GM23338 (cell line): ENCODE results near the gene C1orf210. TPM values are rescaled to one million over a fixed set of nuclear protein-coding genes. Genes with fewer than 3 reads are reported as not detected.
A peak's percentile ranks its signal among the peaks of the same experiment; 100 is the strongest.

Source experiments
- ATAC-seq: fragments of 200-7000 bp; cut with Tn5 transposase; 3 replicates; pipeline ENCODE4 v1.9.1; 2020
- DNase-seq: peaks from one replicate; pipeline ENCODE4 v3.0.0-alpha.2; 2015; ENCODE audit warnings: low spot score
- H2AFZ ChIP-seq: fragments of 200-600 bp; sonication (generic); 2 replicates; pipeline ENCODE4 v1.8.0; 2016; ENCODE audit warnings: antibody characterized with exemption, mild to moderate bottlenecking, moderate library complexity
- H3F3A ChIP-seq: fragments of 200-600 bp; sonication (generic); replicated peaks from 2 replicates; pipeline ENCODE4 v1.8.0; 2017; ENCODE audit warnings: antibody characterized with exemption, mixed run types, low read depth
- H3K27ac ChIP-seq: fragments of 200-600 bp; sonication (generic); 2 replicates; pipeline ENCODE4 v1.6.1; 2016; ENCODE audit warnings: low read depth
- H3K27me3 ChIP-seq: fragments of 200-600 bp; sonication (generic); 2 replicates; pipeline ENCODE4 v1.8.0; 2016; ENCODE audit warnings: mild to moderate bottlenecking, mixed run types, moderate library complexity; ENCODE audit not compliant: insufficient read depth
- H3K36me3 ChIP-seq: fragments of 200-600 bp; sonication (generic); 2 replicates; pipeline ENCODE4 v1.8.0; 2016; ENCODE audit warnings: mild to moderate bottlenecking; ENCODE audit not compliant: insufficient read depth
- H3K4me1 ChIP-seq: fragments of 200-600 bp; sonication (generic); 2 replicates; pipeline ENCODE4 v1.8.0; 2016; ENCODE audit warnings: mild to moderate bottlenecking, moderate library complexity; ENCODE audit not compliant: insufficient read depth
- H3K4me2 ChIP-seq: fragments of 200-600 bp; sonication (generic); 2 replicates; pipeline ENCODE4 v1.7.1; 2017; ENCODE audit warnings: mixed run types
- H3K4me3 ChIP-seq: fragments of 200-600 bp; sonication (generic); 2 replicates; pipeline ENCODE4 v1.6.1; 2016; ENCODE audit warnings: mixed run types
- H3K79me2 ChIP-seq: fragments of 200-600 bp; sonication (generic); replicated peaks from 2 replicates; pipeline ENCODE4 v1.8.0; 2017; ENCODE audit warnings: mild to moderate bottlenecking; ENCODE audit not compliant: insufficient read depth
- H3K9me2 ChIP-seq: fragments of 200-600 bp; sonication (generic); 2 replicates; pipeline ENCODE4 v1.8.0; 2017; ENCODE audit not compliant: insufficient read depth
- H4K20me1 ChIP-seq: fragments of 200-600 bp; sonication (generic); replicated peaks from 2 replicates; pipeline ENCODE4 v1.8.0; 2017; ENCODE audit warnings: mild to moderate bottlenecking; ENCODE audit not compliant: insufficient read depth
- H3K27ac Mint-ChIP-seq: 2 replicates; pipeline ENCODE4 v1.8.0; 2020; ENCODE audit warnings: inconsistent platforms, mild to moderate bottlenecking, moderate library complexity, mixed read lengths
- H3K27me3 Mint-ChIP-seq: 3 replicates; pipeline ENCODE4 v1.8.0; 2022; ENCODE audit warnings: low read depth, mild to moderate bottlenecking, moderate library complexity, mixed read lengths, inconsistent platforms; ENCODE audit not compliant: insufficient read depth, poor library complexity
- H3K36me3 Mint-ChIP-seq: 3 replicates; pipeline ENCODE4 v1.8.0; 2021; ENCODE audit warnings: low read depth, mild to moderate bottlenecking, inconsistent platforms, moderate library complexity, mixed read lengths
- H3K4me1 Mint-ChIP-seq: 3 replicates; pipeline ENCODE4 v1.8.0; 2020; ENCODE audit warnings: mild to moderate bottlenecking, inconsistent platforms, mixed read lengths
- H3K4me3 Mint-ChIP-seq: 3 replicates; pipeline ENCODE4 v1.8.0; 2021; ENCODE audit warnings: moderate library complexity, mild to moderate bottlenecking, inconsistent platforms, mixed read lengths
- H3K9me3 Mint-ChIP-seq: 3 replicates; pipeline ENCODE4 v1.8.0; 2020; ENCODE audit warnings: moderate library complexity, mild to moderate bottlenecking, inconsistent platforms, mixed read lengths
- CREB1 ChIP-seq: fragments of 250-450 bp; sonication (Bioruptor Pico); IDR thresholded peaks from 2 replicates; pipeline ENCODE4 v1.5.0; 2020; ENCODE audit warnings: low read depth, mild to moderate bottlenecking, moderate library complexity
- CTCF ChIP-seq, 2 experiments: fragments of 200-600 bp in 1 of 2; sonication (generic) in 1 of 2; conservative IDR thresholded peaks; 2 replicates each; pipeline versions ENCODE4 v1.5.1 to v1.6.1; 2016 to 2017; ENCODE audit warnings: antibody characterized with exemption in 2 of 2, low read depth in 2 of 2, mild to moderate bottlenecking in 2 of 2, moderate library complexity in 1 of 2
- EZH2 ChIP-seq: fragments of 200-600 bp; sonication (generic); IDR thresholded peaks from one replicate; pipeline ENCODE4 v1.8.0; 2017; ENCODE audit warnings: antibody characterized with exemption, mild to moderate bottlenecking, low read depth; ENCODE audit not compliant: unreplicated experiment
- EZH2phosphoT487 ChIP-seq: fragments of 200-600 bp; sonication (generic); IDR thresholded peaks from one replicate; pipeline ENCODE4 v1.8.1; 2018; ENCODE audit warnings: antibody characterized with exemption; ENCODE audit not compliant: unreplicated experiment
- JUNB ChIP-seq: IDR thresholded peaks from one replicate; pipeline ENCODE4 v1.6.1; 2016; ENCODE audit warnings: antibody characterized with exemption; ENCODE audit not compliant: unreplicated experiment
- NANOG ChIP-seq: IDR thresholded peaks from 2 replicates; pipeline ENCODE4 v1.6.1; 2016; ENCODE audit warnings: antibody characterized with exemption, borderline replicate concordance
- POLR2AphosphoS5 ChIP-seq: IDR thresholded peaks from 2 replicates; pipeline ENCODE4 v1.6.1; 2016; ENCODE audit warnings: antibody characterized with exemption, low read depth
- REST ChIP-seq: IDR thresholded peaks from one replicate; pipeline ENCODE4 v1.6.1; 2018; ENCODE audit warnings: antibody characterized with exemption; ENCODE audit not compliant: unreplicated experiment
- STAT1 ChIP-seq: IDR thresholded peaks from one replicate; pipeline ENCODE4 v1.6.1; 2016; ENCODE audit warnings: antibody characterized with exemption; ENCODE audit not compliant: unreplicated experiment
- ZNF114 ChIP-seq: fragments of 250-450 bp; sonication (Bioruptor Pico); IDR thresholded peaks from 2 replicates; pipeline ENCODE4 v1.5.0; 2020; ENCODE audit warnings: mild to moderate bottlenecking, moderate library complexity
- ZNF331 ChIP-seq: fragments of 250-450 bp; sonication (Bioruptor Pico); IDR thresholded peaks from 2 replicates; pipeline ENCODE4 v1.5.0; 2020; ENCODE audit warnings: low read depth, mild to moderate bottlenecking, moderate library complexity
- polyA plus RNA-seq: library from polyadenylated mRNA; unstranded; fragments of >200 nt; fragmentation: Nextera tagmentation; extraction: Ambion mirVana; gene quantifications from 2 replicates; pipeline ENCODE4 v1.2.1, GENCODE V29; 2016
- total RNA-seq: library from RNA; depleted of rRNA; stranded (reverse); fragments of >200 nt; shearing (Covaris generic); gene quantifications from 2 replicates; pipeline ENCODE4 v1.2.3, GENCODE V29; 2014
- TF ChIP-seq, protein P1 (sequence below): IDR thresholded peaks from 2 replicates; pipeline ENCODE4 v1.6.1; 2016; ENCODE audit warnings: antibody characterized with exemption
- TF ChIP-seq, protein P2 (sequence below): fragments of 250-450 bp; sonication (Bioruptor Pico); IDR thresholded peaks from 2 replicates; pipeline ENCODE4 v1.5.0; 2020; ENCODE audit warnings: mild to moderate bottlenecking, moderate library complexity

Gene C1orf210
- total and polyA plus RNA-seq, 2 experiments from 2014 or later: 10.3 to 17.1 TPM

DNA sequence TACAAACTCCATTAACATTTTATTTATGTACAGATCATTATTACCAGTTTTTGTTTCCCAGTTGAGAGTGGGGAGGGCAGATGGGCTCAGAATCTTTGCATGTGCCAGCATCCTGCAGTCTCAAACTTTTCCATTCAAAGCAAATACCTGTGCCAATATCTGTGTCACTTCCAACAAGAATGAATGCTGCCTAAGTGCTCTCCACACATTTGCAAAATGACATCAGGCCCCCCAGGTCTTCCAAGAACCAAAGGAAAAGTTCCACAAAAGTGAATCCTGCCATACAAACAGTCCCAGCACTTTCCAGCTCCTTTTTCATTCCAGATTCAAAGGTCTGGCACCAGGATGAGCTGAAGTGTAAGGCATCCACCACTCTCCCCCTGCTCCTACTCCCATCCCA lies 13.7 kb upstream of the C1orf210 start:
- no peaks in the 10 kb centered on the region for H3K27me3 ChIP-seq
- DNase-seq (no peak), ATAC-seq (no peak)
- H3K27ac Mint-ChIP-seq: no peak overlapping the region
- no peaks in the 10 kb centered on the region for H3K79me2 ChIP-seq
- no peak overlapping the region for H3K4me2 ChIP-seq
- no peaks in the 10 kb centered on the region for H3K9me3 Mint-ChIP-seq
- H3K27me3 Mint-ChIP-seq: peaks cover 8% of the 10 kb centered on the region
- H2AFZ ChIP-seq: peak overlapping the region; percentile 90
- H3K36me3 Mint-ChIP-seq: no peaks in the 10 kb centered on the region
- TF ChIP-seq CREB1 (CRISPR knock-in tag) (no peak), STAT1 (no peak), CTCF (conservative IDR thresholded peaks at IDR 0.05; ENCODE audit: low read depth in 2 of 2) (no peak), REST (no peak), POLR2AphosphoS5 (no peak), ZNF114 (CRISPR knock-in tag) (no peak), ZNF331 (CRISPR knock-in tag) (no peak), NANOG (no peak), EZH2 (no peak), JUNB (no peak), EZH2phosphoT487 (no peak)
- TF ChIP-seq, protein P1, sequence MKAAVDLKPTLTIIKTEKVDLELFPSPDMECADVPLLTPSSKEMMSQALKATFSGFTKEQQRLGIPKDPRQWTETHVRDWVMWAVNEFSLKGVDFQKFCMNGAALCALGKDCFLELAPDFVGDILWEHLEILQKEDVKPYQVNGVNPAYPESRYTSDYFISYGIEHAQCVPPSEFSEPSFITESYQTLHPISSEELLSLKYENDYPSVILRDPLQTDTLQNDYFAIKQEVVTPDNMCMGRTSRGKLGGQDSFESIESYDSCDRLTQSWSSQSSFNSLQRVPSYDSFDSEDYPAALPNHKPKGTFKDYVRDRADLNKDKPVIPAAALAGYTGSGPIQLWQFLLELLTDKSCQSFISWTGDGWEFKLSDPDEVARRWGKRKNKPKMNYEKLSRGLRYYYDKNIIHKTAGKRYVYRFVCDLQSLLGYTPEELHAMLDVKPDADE: no peak
- TF ChIP-seq, protein P2, sequence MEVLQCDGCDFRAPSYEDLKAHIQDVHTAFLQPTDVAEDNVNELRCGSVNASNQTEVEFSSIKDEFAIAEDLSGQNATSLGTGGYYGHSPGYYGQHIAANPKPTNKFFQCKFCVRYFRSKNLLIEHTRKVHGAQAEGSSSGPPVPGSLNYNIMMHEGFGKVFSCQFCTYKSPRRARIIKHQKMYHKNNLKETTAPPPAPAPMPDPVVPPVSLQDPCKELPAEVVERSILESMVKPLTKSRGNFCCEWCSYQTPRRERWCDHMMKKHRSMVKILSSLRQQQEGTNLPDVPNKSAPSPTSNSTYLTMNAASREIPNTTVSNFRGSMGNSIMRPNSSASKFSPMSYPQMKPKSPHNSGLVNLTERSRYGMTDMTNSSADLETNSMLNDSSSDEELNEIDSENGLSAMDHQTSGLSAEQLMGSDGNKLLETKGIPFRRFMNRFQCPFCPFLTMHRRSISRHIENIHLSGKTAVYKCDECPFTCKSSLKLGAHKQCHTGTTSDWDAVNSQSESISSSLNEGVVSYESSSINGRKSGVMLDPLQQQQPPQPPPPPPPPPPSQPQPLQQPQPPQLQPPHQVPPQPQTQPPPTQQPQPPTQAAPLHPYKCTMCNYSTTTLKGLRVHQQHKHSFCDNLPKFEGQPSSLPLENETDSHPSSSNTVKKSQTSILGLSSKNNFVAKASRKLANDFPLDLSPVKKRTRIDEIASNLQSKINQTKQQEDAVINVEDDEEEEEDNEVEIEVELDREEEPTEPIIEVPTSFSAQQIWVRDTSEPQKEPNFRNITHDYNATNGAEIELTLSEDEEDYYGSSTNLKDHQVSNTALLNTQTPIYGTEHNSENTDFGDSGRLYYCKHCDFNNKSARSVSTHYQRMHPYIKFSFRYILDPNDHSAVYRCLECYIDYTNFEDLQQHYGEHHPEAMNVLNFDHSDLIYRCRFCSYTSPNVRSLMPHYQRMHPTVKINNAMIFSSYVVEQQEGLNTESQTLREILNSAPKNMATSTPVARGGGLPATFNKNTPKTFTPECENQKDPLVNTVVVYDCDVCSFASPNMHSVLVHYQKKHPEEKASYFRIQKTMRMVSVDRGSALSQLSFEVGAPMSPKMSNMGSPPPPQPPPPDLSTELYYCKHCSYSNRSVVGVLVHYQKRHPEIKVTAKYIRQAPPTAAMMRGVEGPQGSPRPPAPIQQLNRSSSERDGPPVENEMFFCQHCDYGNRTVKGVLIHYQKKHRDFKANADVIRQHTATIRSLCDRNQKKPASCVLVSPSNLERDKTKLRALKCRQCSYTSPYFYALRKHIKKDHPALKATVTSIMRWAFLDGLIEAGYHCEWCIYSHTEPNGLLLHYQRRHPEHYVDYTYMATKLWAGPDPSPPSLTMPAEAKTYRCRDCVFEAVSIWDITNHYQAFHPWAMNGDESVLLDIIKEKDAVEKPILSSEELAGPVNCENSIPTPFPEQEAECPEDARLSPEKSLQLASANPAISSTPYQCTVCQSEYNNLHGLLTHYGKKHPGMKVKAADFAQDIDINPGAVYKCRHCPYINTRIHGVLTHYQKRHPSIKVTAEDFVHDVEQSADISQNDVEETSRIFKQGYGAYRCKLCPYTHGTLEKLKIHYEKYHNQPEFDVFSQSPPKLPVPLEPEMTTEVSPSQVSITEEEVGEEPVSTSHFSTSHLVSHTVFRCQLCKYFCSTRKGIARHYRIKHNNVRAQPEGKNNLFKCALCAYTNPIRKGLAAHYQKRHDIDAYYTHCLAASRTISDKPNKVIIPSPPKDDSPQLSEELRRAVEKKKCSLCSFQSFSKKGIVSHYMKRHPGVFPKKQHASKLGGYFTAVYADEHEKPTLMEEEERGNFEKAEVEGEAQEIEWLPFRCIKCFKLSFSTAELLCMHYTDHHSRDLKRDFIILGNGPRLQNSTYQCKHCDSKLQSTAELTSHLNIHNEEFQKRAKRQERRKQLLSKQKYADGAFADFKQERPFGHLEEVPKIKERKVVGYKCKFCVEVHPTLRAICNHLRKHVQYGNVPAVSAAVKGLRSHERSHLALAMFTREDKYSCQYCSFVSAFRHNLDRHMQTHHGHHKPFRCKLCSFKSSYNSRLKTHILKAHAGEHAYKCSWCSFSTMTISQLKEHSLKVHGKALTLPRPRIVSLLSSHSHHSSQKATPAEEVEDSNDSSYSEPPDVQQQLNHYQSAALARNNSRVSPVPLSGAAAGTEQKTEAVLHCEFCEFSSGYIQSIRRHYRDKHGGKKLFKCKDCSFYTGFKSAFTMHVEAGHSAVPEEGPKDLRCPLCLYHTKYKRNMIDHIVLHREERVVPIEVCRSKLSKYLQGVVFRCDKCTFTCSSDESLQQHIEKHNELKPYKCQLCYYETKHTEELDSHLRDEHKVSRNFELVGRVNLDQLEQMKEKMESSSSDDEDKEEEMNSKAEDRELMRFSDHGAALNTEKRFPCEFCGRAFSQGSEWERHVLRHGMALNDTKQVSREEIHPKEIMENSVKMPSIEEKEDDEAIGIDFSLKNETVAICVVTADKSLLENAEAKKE: no peak
- no peak overlapping the region for H3K4me3 ChIP-seq
- H3K36me3 ChIP-seq: no peaks in the 10 kb centered on the region
- no peaks in the 10 kb centered on the region for H3F3A ChIP-seq
- no peak overlapping the region for H3K27ac ChIP-seq
- no peaks in the 10 kb centered on the region for H4K20me1 ChIP-seq
- H3K4me3 Mint-ChIP-seq: no peak overlapping the region
- H3K9me2 ChIP-seq: no peaks in the 10 kb centered on the region
- H3K4me1 ChIP-seq: peaks cover 36% of the 10 kb centered on the region
- H3K4me1 Mint-ChIP-seq: peaks cover 47% of the 10 kb centered on the region
